A673 (cell line): Measurements from ENCODE around the gene FLVCR2.

Source experiments
- CTCF ChIP-seq: fragments of 300-800, 200-600 bp; sonication (generic); conservative IDR thresholded peaks from 2 replicates; pipeline ENCODE4 v1.5.1; 2017; ENCODE audit warnings: low read depth, mild to moderate bottlenecking, antibody characterized with exemption, low read length, moderate library complexity, mixed read lengths
- EZH2 ChIP-seq: fragments of 200-600 bp; sonication (generic); IDR thresholded peaks from 2 replicates; pipeline ENCODE4 v1.6.1; 2017; ENCODE audit warnings: borderline replicate concordance, low read depth, mild to moderate bottlenecking, mixed read lengths, antibody characterized with exemption, low read length; ENCODE audit not compliant: poor library complexity, severe bottlenecking

- TF ChIP-seq CTCF (no peak), EZH2 (no peak)
Measured at GRCh38 chr14:75636100-75636692, 57.8 kb downstream of the FLVCR2 start.
